Ammon's horn (tissue), 1 donor: ENCODE data around the gene RABL6.
A peak's percentile ranks its signal among the peaks of the same experiment; 100 is the strongest.
"Not testable (repeated sequence)": the region's sequence is repeated elsewhere in the genome, so short reads cannot be mapped to it uniquely, and the experiment has no call there.

Source experiments
- DNase-seq: peaks from one replicate; pipeline ENCODE4 v3.0.0-alpha.2; 2016; ENCODE audit warnings: low spot score

The RABL6 gene

GRCh38 chr9:136857581-136858412, 50.0 kb downstream of the RABL6 start:
- DNase-seq = no peak

DNA sequence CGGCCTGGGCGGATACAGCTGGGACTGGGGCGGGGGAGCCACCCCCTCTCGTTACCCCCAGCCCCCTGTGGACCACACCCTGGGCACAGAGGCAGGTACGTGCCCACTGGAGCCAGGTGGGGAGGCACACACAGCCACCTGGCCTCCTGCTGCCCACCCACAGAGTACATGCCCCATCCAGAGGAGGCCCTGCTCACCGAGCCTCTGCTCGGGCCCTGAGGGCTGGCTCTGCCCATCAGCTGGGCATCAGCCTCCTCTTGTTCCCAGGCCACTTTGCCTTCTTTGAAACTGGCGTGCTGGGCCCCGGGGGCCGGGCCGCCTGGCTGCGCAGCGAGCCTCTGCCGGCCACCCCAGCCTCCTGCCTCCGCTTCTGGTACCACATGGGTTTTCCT, 50.7 kb downstream of the RABL6 start:
- DNase-seq = no peak

DNA sequence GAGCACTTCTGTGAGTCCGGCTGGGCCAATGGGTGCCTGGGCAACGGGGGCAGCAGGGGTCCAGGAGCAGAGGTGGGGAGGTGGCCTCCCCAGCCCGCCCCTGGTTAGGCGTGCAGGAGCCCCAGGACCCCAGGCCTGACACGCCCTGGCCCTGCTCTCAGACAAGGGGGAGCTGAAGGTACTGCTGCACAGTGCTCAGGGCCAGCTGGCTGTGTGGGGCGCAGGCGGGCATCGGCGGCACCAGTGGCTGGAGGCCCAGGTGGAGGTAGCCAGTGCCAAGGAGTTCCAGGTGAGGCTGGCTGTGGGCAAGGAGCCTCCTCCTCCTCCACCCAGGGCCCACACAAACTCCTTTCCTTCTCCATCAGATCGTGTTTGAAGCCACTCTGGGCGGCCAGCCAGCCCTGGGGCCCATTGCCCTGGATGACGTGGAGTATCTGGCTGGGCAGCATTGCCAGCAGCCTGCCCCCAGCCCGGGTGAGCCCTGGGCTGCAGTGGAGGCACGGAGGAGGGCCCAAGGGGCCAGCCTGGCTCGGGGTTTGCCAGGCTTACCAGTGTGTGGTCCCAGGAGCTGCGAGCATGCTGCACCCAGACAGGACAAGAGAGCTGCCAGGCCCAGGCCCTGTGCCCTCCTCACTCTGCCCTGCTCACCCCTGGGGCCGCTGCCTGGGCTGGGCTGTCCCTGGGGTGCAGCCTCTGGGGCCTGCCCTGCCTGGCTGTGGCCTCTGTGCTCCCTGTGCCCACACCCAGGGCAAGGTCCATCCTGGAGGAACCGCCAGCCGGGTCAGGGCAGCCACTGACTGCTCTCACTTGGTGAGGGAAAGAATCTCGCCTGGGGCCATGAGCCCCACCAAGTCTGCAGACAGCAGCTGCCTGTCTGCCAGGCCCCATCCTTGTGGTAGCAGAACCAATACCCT, 51.4 kb downstream of the RABL6 start:
- DNase-seq = peak; percentile 72

- DNase-seq = no peak
Measured at GRCh38 chr9:136860529-136860928, 52.8 kb downstream of the RABL6 start.

- DNase-seq = no peak
Measured at GRCh38 chr9:136860933-136861873, 53.5 kb downstream of the RABL6 start.

DNA sequence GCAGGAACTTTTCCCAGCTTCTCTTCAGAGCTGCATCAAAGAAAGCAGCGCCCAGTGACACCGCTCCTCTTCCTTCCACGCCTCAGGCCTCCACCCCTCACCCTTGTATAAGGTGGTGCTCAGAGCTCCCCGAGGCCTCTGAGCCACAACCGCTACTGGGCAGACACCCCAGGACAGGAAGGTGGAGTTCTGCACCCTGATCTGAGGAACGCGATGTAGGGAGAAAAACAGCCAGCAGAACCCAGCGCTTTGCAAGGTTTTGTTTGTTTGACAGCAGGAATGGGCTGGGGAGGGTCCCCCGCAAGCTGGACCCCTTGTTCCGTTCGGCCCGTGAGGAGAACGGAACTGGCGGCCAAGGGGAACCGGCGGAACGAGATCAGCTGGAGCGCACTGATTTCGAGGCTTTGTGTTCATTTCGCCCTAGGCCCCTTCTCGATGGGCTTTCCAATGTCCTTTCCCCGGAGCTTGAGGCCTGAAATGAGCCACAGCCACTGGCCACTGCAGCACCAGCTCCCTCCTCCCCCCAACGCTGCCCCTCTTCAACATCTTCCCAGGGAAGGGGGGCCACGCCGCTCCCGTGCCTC, 54.2 kb downstream of the RABL6 start:
- DNase-seq = no peak

- DNase-seq = no peak
Measured at GRCh38 chr9:136862849-136863622, 55.3 kb downstream of the RABL6 start.

GRCh38 chr9:136863623-136864273, 56.0 kb downstream of the RABL6 start:
- no peak for DNase-seq

GRCh38 chr9:136865041-136865767, 57.5 kb downstream of the RABL6 start:
- no peak for DNase-seq

GRCh38 chr9:136865768-136866103, 58.0 kb downstream of the RABL6 start:
- no peak for DNase-seq

GRCh38 chr9:136866898-136867421, 59.2 kb downstream of the RABL6 start:
- not testable (repeated sequence) for DNase-seq

DNA sequence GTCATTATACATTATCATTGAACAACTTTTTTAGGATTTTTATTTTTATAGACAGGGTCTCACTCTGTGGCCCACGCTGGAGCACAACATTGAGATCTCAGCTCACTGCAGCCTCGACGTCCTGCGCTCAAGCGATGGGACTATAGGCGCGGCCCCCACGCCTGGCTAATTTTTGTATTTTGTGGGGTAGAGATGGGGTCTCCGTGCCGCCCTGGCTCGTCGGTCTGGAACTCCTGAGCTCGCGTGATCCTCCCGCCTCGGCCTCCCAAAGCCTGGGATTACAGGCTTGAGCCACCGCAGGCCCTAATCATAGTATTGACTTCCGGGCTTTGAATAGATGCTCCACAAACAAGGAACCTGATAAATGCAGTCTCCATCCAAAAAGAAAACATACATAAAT, 59.7 kb downstream of the RABL6 start:
- DNase-seq = no peak

- no peak for DNase-seq
Measured at GRCh38 chr9:136867917-136868316, 60.2 kb downstream of the RABL6 start.

- DNase-seq = peak; percentile 1
Measured at GRCh38 chr9:136868644-136869043, 60.9 kb downstream of the RABL6 start.

DNA sequence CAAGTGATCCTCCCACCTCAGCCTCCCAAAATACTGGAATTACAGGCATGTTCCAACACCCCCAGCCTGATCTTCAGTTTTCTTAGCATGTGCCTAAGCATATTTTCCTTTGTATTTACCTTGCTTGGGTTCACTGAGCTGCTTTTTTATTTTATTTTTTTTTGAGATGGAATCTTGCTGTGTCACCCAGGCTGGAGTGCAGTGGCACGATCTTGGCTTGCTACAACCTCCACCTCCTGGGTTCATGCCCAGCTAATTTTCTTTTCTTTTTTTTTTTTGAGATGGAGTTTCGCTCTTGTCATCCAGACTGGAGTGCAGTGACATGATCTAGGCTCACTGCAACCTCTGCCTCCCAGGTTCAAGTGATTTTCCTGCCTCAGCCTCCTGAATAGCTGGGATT, 61.9 kb downstream of the RABL6 start:
- DNase-seq = not testable (repeated sequence)

DNA sequence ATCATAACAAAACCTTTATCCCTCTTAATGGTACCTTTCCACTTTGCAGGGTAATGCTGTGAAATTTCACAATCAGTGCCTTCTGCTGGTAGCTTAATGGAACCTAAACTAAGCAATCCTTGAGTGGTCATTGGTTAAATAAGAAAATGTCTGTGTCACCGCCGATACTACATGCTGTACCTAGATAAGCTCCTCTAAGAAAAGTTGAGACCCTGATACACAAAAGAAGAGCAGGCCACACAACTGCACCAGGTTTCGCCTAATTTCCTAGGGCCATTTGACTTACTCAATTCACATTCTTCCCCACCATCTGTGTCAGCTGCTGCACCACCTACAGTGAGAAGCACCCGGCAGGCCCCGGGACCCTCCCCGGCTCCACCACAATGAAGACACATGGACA, 67.4 kb downstream of the RABL6 start:
- DNase-seq = peak; percentile 0

DNA sequence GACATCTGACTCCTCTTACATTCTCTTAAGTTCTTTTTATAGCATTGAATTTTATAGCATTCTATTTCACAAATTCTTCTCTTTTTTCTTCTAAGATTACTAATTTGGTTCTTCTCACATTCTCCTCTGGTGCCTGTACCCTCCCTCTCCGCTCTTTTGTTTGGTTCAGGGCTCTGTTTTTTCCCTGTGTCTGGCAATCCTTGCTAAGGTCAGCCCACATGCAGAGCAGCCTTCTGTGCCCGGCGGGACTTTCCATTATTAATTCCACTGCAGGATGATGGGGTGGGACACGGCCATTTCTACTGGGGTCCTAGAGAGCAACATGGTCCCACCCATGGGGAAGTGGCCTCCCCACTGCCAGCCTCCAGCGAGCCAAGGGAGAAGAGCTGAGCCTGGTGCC, 68.7 kb downstream of the RABL6 start:
- no peak for DNase-seq

- no peak for DNase-seq
Measured at GRCh38 chr9:136880651-136881050, 72.9 kb downstream of the RABL6 start.

GRCh38 chr9:136881691-136882108, 74.0 kb downstream of the RABL6 start:
- DNase-seq = no peak
